Measurements from ENCODE around the gene GLRX5.

DNA sequence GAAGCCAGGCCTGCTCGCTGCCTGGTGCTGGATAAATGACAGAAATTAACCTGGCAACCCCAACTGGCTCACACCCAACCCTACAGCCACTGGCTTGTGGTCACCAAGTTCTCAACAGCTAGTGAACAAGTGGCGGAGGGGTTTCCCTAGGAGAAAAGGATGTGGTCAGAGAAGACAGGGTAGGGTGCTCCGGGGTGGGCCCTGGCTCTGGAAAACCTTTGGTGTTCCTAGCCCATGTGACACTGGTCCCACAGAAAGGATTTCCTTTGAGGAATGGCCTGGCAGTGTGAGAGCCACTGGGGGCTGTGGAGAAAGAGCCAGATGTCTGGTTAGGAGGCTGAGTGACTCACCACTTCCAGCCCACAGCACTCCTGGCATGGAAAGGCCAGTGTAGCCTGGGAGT lies 27.1 kb upstream of the GLRX5 start:
- TF ChIP-seq MAFK (IDR thresholded peaks at IDR 0.05; ENCODE audit: partially characterized antibody) (no peak), POLR2A (IDR thresholded peaks at IDR 0.05; ENCODE audit: low read length) (no peak), MAX (IDR thresholded peaks at IDR 0.05) (no peak), USF2 (IDR thresholded peaks at IDR 0.05) (no peak)
- TF ChIP-seq, protein P1, sequence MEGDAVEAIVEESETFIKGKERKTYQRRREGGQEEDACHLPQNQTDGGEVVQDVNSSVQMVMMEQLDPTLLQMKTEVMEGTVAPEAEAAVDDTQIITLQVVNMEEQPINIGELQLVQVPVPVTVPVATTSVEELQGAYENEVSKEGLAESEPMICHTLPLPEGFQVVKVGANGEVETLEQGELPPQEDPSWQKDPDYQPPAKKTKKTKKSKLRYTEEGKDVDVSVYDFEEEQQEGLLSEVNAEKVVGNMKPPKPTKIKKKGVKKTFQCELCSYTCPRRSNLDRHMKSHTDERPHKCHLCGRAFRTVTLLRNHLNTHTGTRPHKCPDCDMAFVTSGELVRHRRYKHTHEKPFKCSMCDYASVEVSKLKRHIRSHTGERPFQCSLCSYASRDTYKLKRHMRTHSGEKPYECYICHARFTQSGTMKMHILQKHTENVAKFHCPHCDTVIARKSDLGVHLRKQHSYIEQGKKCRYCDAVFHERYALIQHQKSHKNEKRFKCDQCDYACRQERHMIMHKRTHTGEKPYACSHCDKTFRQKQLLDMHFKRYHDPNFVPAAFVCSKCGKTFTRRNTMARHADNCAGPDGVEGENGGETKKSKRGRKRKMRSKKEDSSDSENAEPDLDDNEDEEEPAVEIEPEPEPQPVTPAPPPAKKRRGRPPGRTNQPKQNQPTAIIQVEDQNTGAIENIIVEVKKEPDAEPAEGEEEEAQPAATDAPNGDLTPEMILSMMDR (IDR thresholded peaks at IDR 0.05): no peak
